ENCODE results near the gene PLA2G10.

PLA2G10 gene

GRCh38 chr16:14652726-14653125 lies 41.4 kb downstream of the PLA2G10 start:
- DNase-seq (ENCODE audit: low read depth in 1 of 2, low spot score in 1 of 2) = no peak
- H3K4me3 ChIP-seq (replicated peaks; ENCODE audit: insufficient read depth, low read length) = no peak overlapping the region
- no peak for TF ChIP-seq POLR2AphosphoS5 (IDR thresholded peaks at IDR 0.05; ENCODE audit: low read depth)
- H3K27me3 ChIP-seq (ENCODE audit: insufficient read depth, poor library complexity, severe bottlenecking) = no peaks in the 10 kb centered on the region
- H3K27ac ChIP-seq (replicated peaks) = no peak overlapping the region

GRCh38 chr16:14650629-14651028 lies 43.5 kb downstream of the PLA2G10 start:
- no peak overlapping the region for H3K27ac ChIP-seq (replicated peaks)
- TF ChIP-seq SPI1 (IDR thresholded peaks at IDR 0.05; ENCODE audit: borderline replicate concordance, low read depth) = no peak
- no peak for TF ChIP-seq REST (IDR thresholded peaks at IDR 0.05; ENCODE audit: insufficient replicate concordance, low read depth)
- no peak for TF ChIP-seq GABPA (IDR thresholded peaks at IDR 0.05; ENCODE audit: low read depth)
- no peak for TF ChIP-seq POLR2AphosphoS5 (IDR thresholded peaks at IDR 0.05; ENCODE audit: low read depth)
- TF ChIP-seq CTCF (IDR thresholded peaks at IDR 0.05; ENCODE audit: insufficient read depth, low read length) = no peak
- no peak overlapping the region for H3K4me3 ChIP-seq (replicated peaks; ENCODE audit: insufficient read depth, low read length)
- no peak for DNase-seq (ENCODE audit: low read depth in 1 of 2, low spot score in 1 of 2)
- H3K27me3 ChIP-seq (ENCODE audit: insufficient read depth, poor library complexity, severe bottlenecking) = no peaks in the 10 kb centered on the region

GRCh38 chr16:14649816-14650215 lies 44.3 kb downstream of the PLA2G10 start:
- DNase-seq (ENCODE audit: low read depth in 1 of 2, low spot score in 1 of 2) = no peak
- no peak for TF ChIP-seq CTCF (IDR thresholded peaks at IDR 0.05; ENCODE audit: insufficient read depth, low read length)
- no peak for TF ChIP-seq REST (IDR thresholded peaks at IDR 0.05; ENCODE audit: insufficient replicate concordance, low read depth)
- TF ChIP-seq SPI1 (IDR thresholded peaks at IDR 0.05; ENCODE audit: borderline replicate concordance, low read depth) = no peak
- TF ChIP-seq GABPA (IDR thresholded peaks at IDR 0.05; ENCODE audit: low read depth) = no peak
- no peak for TF ChIP-seq POLR2AphosphoS5 (IDR thresholded peaks at IDR 0.05; ENCODE audit: low read depth)
- H3K4me3 ChIP-seq (replicated peaks; ENCODE audit: insufficient read depth, low read length) = no peak overlapping the region
- H3K27ac ChIP-seq (replicated peaks) = no peak overlapping the region
- H3K27me3 ChIP-seq (ENCODE audit: insufficient read depth, poor library complexity, severe bottlenecking) = no peaks in the 10 kb centered on the region

- peak in 1 of 2 experiments; percentile 3 for DNase-seq (ENCODE audit: low read depth in 1 of 2, low spot score in 1 of 2)
- Histone ChIP-seq H3K27me3 (ENCODE audit: insufficient read depth, poor library complexity, severe bottlenecking) (no peaks in the 10 kb centered on the region), H3K4me3 (replicated peaks; ENCODE audit: insufficient read depth, low read length) (no peak overlapping the region), H3K27ac (replicated peaks) (0 out of 2 replicates have a peak overlapping the region, but pooled peaks have one; percentile 3)
- TF ChIP-seq CTCF (IDR thresholded peaks at IDR 0.05; ENCODE audit: insufficient read depth, low read length) (no peak), REST (IDR thresholded peaks at IDR 0.05; ENCODE audit: insufficient replicate concordance, low read depth) (no peak), GABPA (IDR thresholded peaks at IDR 0.05; ENCODE audit: low read depth) (no peak), POLR2AphosphoS5 (IDR thresholded peaks at IDR 0.05; ENCODE audit: low read depth) (no peak), SPI1 (IDR thresholded peaks at IDR 0.05; ENCODE audit: borderline replicate concordance, low read depth) (no peak)
Observed at GRCh38 chr16:14641926-14642325, 52.2 kb downstream of the PLA2G10 start.

All from HL-60 (cell line).